Naive thymus-derived CD8-positive, alpha-beta T cell (primary cell): ENCODE measurements around the gene SRSF1. TPM values are rescaled to one million over a fixed set of nuclear protein-coding genes. Genes with fewer than 3 reads are reported as not detected.
"Not testable (repeated sequence)": the region's sequence is repeated elsewhere in the genome, so short reads cannot be mapped to it uniquely, and the experiment has no call there.

Experiments used
- ATAC-seq, 2 donors: fragments of 150-1000 bp; cut with Tn5 transposase in 1 of 2; sonication (Bioruptor Pico), chemical (Tn5 transposase) in 1 of 2; 1 replicate in 1 of 2; 2 replicates in 1 of 2; pipeline ENCODE4 v1.10.0; 2021; ENCODE audit warnings: mild to moderate bottlenecking in 2 of 2, moderate library complexity in 2 of 2
- POLR2A ChIA-PET: fragments of 350-600 bp; sonication (Branson Sonifier 250); formaldehyde crosslinking; loops from one replicate; lab custom pipeline; 2021; ENCODE audit warnings: antibody characterized with exemption; lab: Charles Lee
- DNase-seq, 10 donors: peaks; one replicate each; pipeline versions ENCODE4 v3.0.0 to v3.0.0-alpha.2; 2020 to 2022
- H3K27ac Mint-ChIP-seq, 10 donors: one replicate each; pipeline ENCODE4 v1.8.0; 2020 to 2022; ENCODE audit warnings: mild to moderate bottlenecking in 10 of 10, mixed read lengths in 10 of 10, moderate library complexity in 4 of 10, inconsistent platforms in 1 of 10
- H3K27me3 Mint-ChIP-seq, 5 donors: one replicate each; pipeline ENCODE4 v1.8.0; 2021 to 2022; ENCODE audit warnings: mixed read lengths in 5 of 5
- H3K36me3 Mint-ChIP-seq, 3 donors: one replicate each; pipeline ENCODE4 v1.8.0; 2020 to 2022; ENCODE audit warnings: mixed read lengths in 3 of 3, mild to moderate bottlenecking in 2 of 3, inconsistent platforms in 1 of 3
- H3K4me1 Mint-ChIP-seq, 4 donors: one replicate each; pipeline ENCODE4 v1.8.0; 2021 to 2022; ENCODE audit warnings: mixed read lengths in 4 of 4
- H3K4me3 Mint-ChIP-seq, 10 donors: one replicate each; pipeline ENCODE4 v1.8.0; 2020 to 2022; ENCODE audit warnings: mild to moderate bottlenecking in 10 of 10, mixed read lengths in 10 of 10, moderate library complexity in 6 of 10, inconsistent platforms in 1 of 10
- H3K9me3 Mint-ChIP-seq, 9 donors: one replicate each; pipeline ENCODE4 v1.8.0; 2020 to 2022; ENCODE audit warnings: mixed read lengths in 9 of 9, mild to moderate bottlenecking in 3 of 9, inconsistent platforms in 1 of 9, moderate library complexity in 1 of 9
- polyA plus RNA-seq, 3 donors: library from polyadenylated mRNA; unstranded; fragments of 300-500 nt; fragmentation: Illumina TruSeq; gene quantifications; one replicate each; pipeline ENCODE4 v1.2.3, GENCODE V29; 2021
- total RNA-seq, 8 experiments: library from RNA in 2 of 8; stranded (reverse) in 2 of 8; gene quantifications; one replicate each; pipeline ENCODE4 v1.2.3 and lab custom pipeline; 2021 to 2026

SRSF1 gene
- total RNA-seq (100 to 1,000 TPM; 213 to 256 TPM), polyA plus RNA-seq (10 to 100 TPM; 43.5 to 51.6 (median 45.4) TPM), total RNA-seq (lab: John Stamatoyannopoulos, UW) (48.4 to 191 (median 101) reads per million in 6 experiments)

GRCh38 chr17:58006924-58007780 lies at the start of gene SRSF1:
TSS of gene SRSF1 (minus strand) at chr17:58007246. CDS start at chr17:58007137, 109 bp downstream.
- peaks cover 21 to 49% (median 22%) of the 10 kb centered on the region in 3 donors for H3K36me3 Mint-ChIP-seq

GRCh38 chr17:58056476-58056875 lies 49.4 kb upstream of the SRSF1 start:
- Mint-ChIP-seq H3K36me3 (no peaks in the 10 kb centered on the region), H3K9me3 (no peaks in the 10 kb centered on the region), H3K27ac (no peak overlapping the region), H3K4me3 (no peak overlapping the region), H3K27me3 (peaks cover 0 to 5% (median 1%) of the 10 kb centered on the region in 5 donors), H3K4me1 (peaks cover 4 to 9% (median 7%) of the 10 kb centered on the region in 4 donors)
- DNase-seq (no peak), ATAC-seq (no peak)
- POLR2A ChIA-PET = no interaction called here

More at GRCh38 chr17:58006924-58007780, at the start of gene SRSF1:
- Mint-ChIP-seq H3K27ac (peak within 1 kb of the TSS; percentile 98 to 100 (median 99)), H3K4me3 (peak within 1 kb of the TSS; percentile 98 to 100 (median 99)), H3K4me1 (peaks cover 20 to 58% (median 54%) of the 10 kb centered on the region in 4 donors), H3K27me3 (peaks cover 0 to 4% (median 0%) of the 10 kb centered on the region in 5 donors), H3K9me3 (no peaks in the 10 kb centered on the region)
- POLR2A ChIA-PET = interaction anchor here (0.6 to 3.3 kb wide), 23 partner anchors 9 to 1148 kb away, joined by 3 to 45 read pairs (median 6); partner anchors contain the start of genes CUEDC1, DYNLL2, MKS1 and MRPS23
- DNase-seq (peak; percentile 95 to 99 (median 97)), ATAC-seq (peak; percentile 88)

- H3K27ac Mint-ChIP-seq = no peak overlapping the region
- H3K4me3 Mint-ChIP-seq = no peak overlapping the region
- DNase-seq (no peak), ATAC-seq (no peak)
- H3K9me3 Mint-ChIP-seq = no peaks in the 10 kb centered on the region
- H3K4me1 Mint-ChIP-seq = peaks cover 4 to 9% (median 8%) of the 10 kb centered on the region in 4 donors
- POLR2A ChIA-PET = no interaction called here
- H3K27me3 Mint-ChIP-seq = peaks cover 0 to 5% (median 1%) of the 10 kb centered on the region in 5 donors
- no peaks in the 10 kb centered on the region for H3K36me3 Mint-ChIP-seq
These were observed 47.6 kb upstream of the SRSF1 start for GRCh38 chr17:58054641-58055040.

- Mint-ChIP-seq H3K36me3 (no peaks in the 10 kb centered on the region), H3K9me3 (no peaks in the 10 kb centered on the region)
- peak in 1 of 2 donors; percentile 33 for ATAC-seq
These were observed 46.1 kb upstream of the SRSF1 start for GRCh38 chr17:58052945-58053715.

GRCh38 chr17:58052407-58052806 lies 45.4 kb upstream of the SRSF1 start:
- DNase-seq = no peak
- ATAC-seq = no peak
- H3K4me1 Mint-ChIP-seq = peaks cover 4 to 9% (median 8%) of the 10 kb centered on the region in 4 donors
- no peaks in the 10 kb centered on the region for H3K36me3 Mint-ChIP-seq
- H3K27ac Mint-ChIP-seq = no peak overlapping the region
- H3K4me3 Mint-ChIP-seq = no peak overlapping the region
- peaks cover 3 to 7% (median 6%) of the 10 kb centered on the region in 5 donors for H3K27me3 Mint-ChIP-seq
- H3K9me3 Mint-ChIP-seq = no peaks in the 10 kb centered on the region
- POLR2A ChIA-PET = no interaction called here

More at GRCh38 chr17:58052945-58053715, 46.1 kb upstream of the SRSF1 start:
- no peak for DNase-seq
- peak overlapping the region in 1 of 10 donors; percentile 81 for H3K27ac Mint-ChIP-seq
- H3K4me1 Mint-ChIP-seq = peaks cover 4 to 9% (median 8%) of the 10 kb centered on the region in 4 donors
- POLR2A ChIA-PET = no interaction called here
- no peak overlapping the region for H3K4me3 Mint-ChIP-seq
- H3K27me3 Mint-ChIP-seq = peaks cover 0 to 5% (median 1%) of the 10 kb centered on the region in 5 donors

- no peak overlapping the region for H3K4me3 Mint-ChIP-seq
These were observed 44.4 kb upstream of the SRSF1 start for GRCh38 chr17:58051468-58051867.

GRCh38 chr17:58050966-58051365 lies 43.9 kb upstream of the SRSF1 start:
- POLR2A ChIA-PET = no interaction called here
- peaks cover 4 to 9% (median 8%) of the 10 kb centered on the region in 4 donors for H3K4me1 Mint-ChIP-seq
- no peaks in the 10 kb centered on the region for H3K36me3 Mint-ChIP-seq
- DNase-seq = no peak
- peaks cover 3 to 10% (median 9%) of the 10 kb centered on the region in 5 donors for H3K27me3 Mint-ChIP-seq
- H3K9me3 Mint-ChIP-seq = no peaks in the 10 kb centered on the region
- no peak for ATAC-seq
- H3K27ac Mint-ChIP-seq = no peak overlapping the region
- H3K4me3 Mint-ChIP-seq = no peak overlapping the region

More at GRCh38 chr17:58051468-58051867, 44.4 kb upstream of the SRSF1 start:
- H3K36me3 Mint-ChIP-seq = no peaks in the 10 kb centered on the region
- H3K9me3 Mint-ChIP-seq = no peaks in the 10 kb centered on the region
- peaks cover 4 to 9% (median 8%) of the 10 kb centered on the region in 4 donors for H3K4me1 Mint-ChIP-seq
- H3K27ac Mint-ChIP-seq = no peak overlapping the region
- DNase-seq (no peak), ATAC-seq (no peak)
- peaks cover 3 to 9% (median 7%) of the 10 kb centered on the region in 5 donors for H3K27me3 Mint-ChIP-seq
- POLR2A ChIA-PET = no interaction called here

- peaks cover 4 to 9% (median 8%) of the 10 kb centered on the region in 4 donors for H3K4me1 Mint-ChIP-seq
- no peak overlapping the region for H3K4me3 Mint-ChIP-seq
- peaks cover 0 to under 1% (median 0%) of the 10 kb centered on the region in 9 donors for H3K9me3 Mint-ChIP-seq
- no peak overlapping the region for H3K27ac Mint-ChIP-seq
- ATAC-seq (no peak), DNase-seq (no peak)
- POLR2A ChIA-PET = no interaction called here
- H3K36me3 Mint-ChIP-seq = no peaks in the 10 kb centered on the region
- H3K27me3 Mint-ChIP-seq = peaks cover under 1 to 12% (median 9%) of the 10 kb centered on the region in 5 donors
These were observed 42.5 kb upstream of the SRSF1 start for GRCh38 chr17:58049533-58049932.

GRCh38 chr17:58047376-58048150 lies 40.5 kb upstream of the SRSF1 start:
- Mint-ChIP-seq H3K4me3 (no peak overlapping the region), H3K4me1 (peaks cover 0 to 3% (median under 1%) of the 10 kb centered on the region in 4 donors), H3K27ac (no peak overlapping the region), H3K36me3 (peaks cover 0 to 6% (median 0%) of the 10 kb centered on the region in 3 donors), H3K9me3 (peaks cover 0 to 5% (median 0%) of the 10 kb centered on the region in 9 donors), H3K27me3 (peaks cover 6 to 32% (median 20%) of the 10 kb centered on the region in 5 donors)
- ATAC-seq (no peak), DNase-seq (no peak)
- POLR2A ChIA-PET = interaction anchor here (0.6 kb wide), 1 partner anchor 16 kb away, joined by 4 read pairs; no protein-coding TSS in a partner anchor

- peaks cover 0 to 6% (median 0%) of the 10 kb centered on the region in 3 donors for H3K36me3 Mint-ChIP-seq
- no peak overlapping the region for H3K27ac Mint-ChIP-seq
- POLR2A ChIA-PET = interaction anchor here (0.6 kb wide), 1 partner anchor 17 kb away, joined by 4 read pairs; no protein-coding TSS in a partner anchor
- peaks cover 0 to 5% (median 0%) of the 10 kb centered on the region in 9 donors for H3K9me3 Mint-ChIP-seq
- no peak for ATAC-seq
- H3K4me3 Mint-ChIP-seq = no peak overlapping the region
- peaks cover 0 to 2% (median 0%) of the 10 kb centered on the region in 4 donors for H3K4me1 Mint-ChIP-seq
- H3K27me3 Mint-ChIP-seq = peaks cover 8 to 32% (median 23%) of the 10 kb centered on the region in 5 donors
- DNase-seq = no peak
These were observed 39.4 kb upstream of the SRSF1 start for GRCh38 chr17:58046239-58047094.

GRCh38 chr17:58044256-58044655 lies 37.2 kb upstream of the SRSF1 start:
- H3K36me3 Mint-ChIP-seq, H3K9me3 Mint-ChIP-seq, ATAC-seq, POLR2A ChIA-PET, DNase-seq, H3K4me1 Mint-ChIP-seq, H3K4me3 Mint-ChIP-seq: not testable (repeated sequence)
- Mint-ChIP-seq H3K27ac (peak overlapping the region in 1 of 10 donors; percentile 42), H3K27me3 (peaks cover 11 to 32% (median 27%) of the 10 kb centered on the region in 5 donors)
